ENCODE results near the gene OLAH. TPM values are rescaled to one million over a fixed set of nuclear protein-coding genes. Genes with fewer than 3 reads are reported as not detected.

The OLAH gene
- total RNA-seq, 1 experiment from 2014 or later: not detected

DNA sequence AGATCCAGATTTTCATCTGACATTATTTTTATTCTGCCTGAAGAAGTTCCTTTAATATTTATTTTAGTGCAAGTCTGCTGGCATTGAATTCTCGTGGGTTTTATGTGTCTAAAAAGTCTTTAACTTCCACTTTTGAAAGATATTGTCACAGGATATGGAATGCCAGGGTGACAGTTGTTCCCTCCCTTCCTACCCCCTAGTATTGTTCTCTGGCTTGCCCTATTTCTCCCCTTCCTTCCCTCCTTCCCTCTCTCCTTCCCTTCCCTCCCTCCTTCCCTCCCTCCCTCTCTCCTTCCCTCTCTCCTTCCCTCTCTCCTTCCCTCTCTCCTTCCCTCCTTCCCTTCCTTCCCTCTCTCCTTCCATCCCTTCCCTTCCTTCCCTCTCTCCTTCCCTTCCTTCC lies 14.9 kb downstream of the OLAH start:
- TF ChIP-seq CREB1 (CRISPR knock-in tag; IDR thresholded peaks at IDR 0.05): no peak
- no peak for TF ChIP-seq MLX (CRISPR knock-in tag; IDR thresholded peaks at IDR 0.05)
- no peak for TF ChIP-seq GTF2I (CRISPR knock-in tag; conservative IDR thresholded peaks at IDR 0.05)
- no peak for TF ChIP-seq ZNF671 (CRISPR knock-in tag; IDR thresholded peaks at IDR 0.05)
- no peak for TF ChIP-seq NFATC4 (CRISPR knock-in tag; IDR thresholded peaks at IDR 0.05)
- no peak for TF ChIP-seq TEAD1 (CRISPR knock-in tag; IDR thresholded peaks at IDR 0.05)
- TF ChIP-seq SMAD4 (CRISPR knock-in tag; IDR thresholded peaks at IDR 0.05): no peak
- no peak for TF ChIP-seq ZNF416 (CRISPR knock-in tag; IDR thresholded peaks at IDR 0.05)
- TF ChIP-seq, protein P1, sequence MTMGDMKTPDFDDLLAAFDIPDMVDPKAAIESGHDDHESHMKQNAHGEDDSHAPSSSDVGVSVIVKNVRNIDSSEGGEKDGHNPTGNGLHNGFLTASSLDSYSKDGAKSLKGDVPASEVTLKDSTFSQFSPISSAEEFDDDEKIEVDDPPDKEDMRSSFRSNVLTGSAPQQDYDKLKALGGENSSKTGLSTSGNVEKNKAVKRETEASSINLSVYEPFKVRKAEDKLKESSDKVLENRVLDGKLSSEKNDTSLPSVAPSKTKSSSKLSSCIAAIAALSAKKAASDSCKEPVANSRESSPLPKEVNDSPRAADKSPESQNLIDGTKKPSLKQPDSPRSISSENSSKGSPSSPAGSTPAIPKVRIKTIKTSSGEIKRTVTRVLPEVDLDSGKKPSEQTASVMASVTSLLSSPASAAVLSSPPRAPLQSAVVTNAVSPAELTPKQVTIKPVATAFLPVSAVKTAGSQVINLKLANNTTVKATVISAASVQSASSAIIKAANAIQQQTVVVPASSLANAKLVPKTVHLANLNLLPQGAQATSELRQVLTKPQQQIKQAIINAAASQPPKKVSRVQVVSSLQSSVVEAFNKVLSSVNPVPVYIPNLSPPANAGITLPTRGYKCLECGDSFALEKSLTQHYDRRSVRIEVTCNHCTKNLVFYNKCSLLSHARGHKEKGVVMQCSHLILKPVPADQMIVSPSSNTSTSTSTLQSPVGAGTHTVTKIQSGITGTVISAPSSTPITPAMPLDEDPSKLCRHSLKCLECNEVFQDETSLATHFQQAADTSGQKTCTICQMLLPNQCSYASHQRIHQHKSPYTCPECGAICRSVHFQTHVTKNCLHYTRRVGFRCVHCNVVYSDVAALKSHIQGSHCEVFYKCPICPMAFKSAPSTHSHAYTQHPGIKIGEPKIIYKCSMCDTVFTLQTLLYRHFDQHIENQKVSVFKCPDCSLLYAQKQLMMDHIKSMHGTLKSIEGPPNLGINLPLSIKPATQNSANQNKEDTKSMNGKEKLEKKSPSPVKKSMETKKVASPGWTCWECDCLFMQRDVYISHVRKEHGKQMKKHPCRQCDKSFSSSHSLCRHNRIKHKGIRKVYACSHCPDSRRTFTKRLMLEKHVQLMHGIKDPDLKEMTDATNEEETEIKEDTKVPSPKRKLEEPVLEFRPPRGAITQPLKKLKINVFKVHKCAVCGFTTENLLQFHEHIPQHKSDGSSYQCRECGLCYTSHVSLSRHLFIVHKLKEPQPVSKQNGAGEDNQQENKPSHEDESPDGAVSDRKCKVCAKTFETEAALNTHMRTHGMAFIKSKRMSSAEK (CRISPR knock-in tag; IDR thresholded peaks at IDR 0.05; ENCODE audit: borderline replicate concordance): no peak
- TF ChIP-seq ATF6 (CRISPR knock-in tag; IDR thresholded peaks at IDR 0.05): no peak
- no peak for TF ChIP-seq FOXK1 (CRISPR knock-in tag; IDR thresholded peaks at IDR 0.05)
- TF ChIP-seq PRDM15 (CRISPR knock-in tag; IDR thresholded peaks at IDR 0.05): no peak
- no peak for TF ChIP-seq TEAD4 (CRISPR knock-in tag; IDR thresholded peaks at IDR 0.05)
- CTCF ChIA-PET: no interaction called here
- peaks cover 10% of the 10 kb centered on the region for H3K36me3 Mint-ChIP-seq
- H3K4me3 Mint-ChIP-seq: no peak overlapping the region
- no peak for ATAC-seq
- no peak overlapping the region for H3K27ac Mint-ChIP-seq
- no peak for DNase-seq (ENCODE audit: low spot score)
- peaks cover 2% of the 10 kb centered on the region; the same call in 1 of the 2 replicates for H3K27me3 Mint-ChIP-seq (ENCODE audit: low read depth)
- H3K9me3 Mint-ChIP-seq: peaks cover 20% of the 10 kb centered on the region
- POLR2A ChIA-PET: no interaction called here
- no peaks in the 10 kb centered on the region for H3K4me1 Mint-ChIP-seq

DNA sequence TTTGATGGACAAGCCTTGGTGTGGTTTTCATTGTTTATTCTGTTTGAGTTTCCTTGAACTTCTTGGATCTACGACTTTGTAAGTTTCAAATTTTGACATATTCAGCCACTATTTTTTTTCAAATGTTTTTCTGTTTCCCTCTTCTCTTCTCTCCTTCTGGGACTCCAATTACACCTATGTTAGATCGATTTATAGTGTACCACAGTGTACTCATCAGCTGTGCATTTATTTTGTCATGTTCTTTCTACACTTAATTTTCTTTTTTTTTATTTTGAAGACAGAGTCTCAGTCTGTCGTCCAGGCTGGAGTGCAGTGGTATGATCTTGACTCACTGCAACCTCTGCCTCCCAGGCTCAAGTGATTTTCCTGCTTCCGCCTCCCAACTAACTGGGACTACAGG lies 16.2 kb downstream of the OLAH start:
- ATAC-seq (no peak), DNase-seq (ENCODE audit: low spot score) (no peak)
- Mint-ChIP-seq H3K27me3 (ENCODE audit: low read depth) (peaks cover 2% of the 10 kb centered on the region; the same call in 1 of the 2 replicates), H3K4me1 (no peaks in the 10 kb centered on the region), H3K27ac (no peak overlapping the region), H3K4me3 (no peak overlapping the region), H3K36me3 (peaks cover 10% of the 10 kb centered on the region), H3K9me3 (peaks cover 23% of the 10 kb centered on the region)
- CTCF ChIA-PET: no interaction called here
- TF ChIP-seq ZNF121 (CRISPR knock-in tag; IDR thresholded peaks at IDR 0.05): no peak
- POLR2A ChIA-PET: no interaction called here
